Central memory CD4-positive, alpha-beta T cell (primary cell): ENCODE data around the gene TTN.
A peak's percentile ranks its signal among the peaks of the same experiment; 100 is the strongest.
"Not testable (repeated sequence)": the region's sequence is repeated elsewhere in the genome, so short reads cannot be mapped to it uniquely, and the experiment has no call there.

Experiments used
- DNase-seq: peaks from one replicate; pipeline ENCODE4 v3.0.0; 2022

The TTN gene

DNA sequence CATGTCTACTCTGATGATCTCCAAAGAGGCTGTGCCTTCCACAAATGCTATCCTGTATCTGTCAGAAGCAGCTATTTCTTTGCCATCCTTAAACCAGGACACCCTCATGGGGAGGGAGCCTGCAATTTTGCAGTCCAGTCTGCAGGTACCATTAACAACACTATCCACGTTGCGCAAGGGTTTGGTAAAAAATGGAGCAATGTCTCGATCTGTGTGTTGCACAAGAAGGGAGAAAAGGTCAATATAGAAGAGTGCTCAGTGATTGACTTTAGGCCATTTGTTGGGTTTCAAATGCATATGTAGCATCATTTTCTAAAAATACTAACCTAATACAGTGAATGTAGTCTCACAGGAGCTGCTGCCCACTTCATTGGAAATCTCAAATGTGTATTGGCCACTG, 74.3 kb downstream of the TTN start:
- DNase-seq, result no peak

- DNase-seq, result no peak
These were observed 75.9 kb downstream of the TTN start for GRCh38 chr2:178731300-178731699.

GRCh38 chr2:178730049-178730448, 77.2 kb downstream of the TTN start:
- no peak for DNase-seq

DNA sequence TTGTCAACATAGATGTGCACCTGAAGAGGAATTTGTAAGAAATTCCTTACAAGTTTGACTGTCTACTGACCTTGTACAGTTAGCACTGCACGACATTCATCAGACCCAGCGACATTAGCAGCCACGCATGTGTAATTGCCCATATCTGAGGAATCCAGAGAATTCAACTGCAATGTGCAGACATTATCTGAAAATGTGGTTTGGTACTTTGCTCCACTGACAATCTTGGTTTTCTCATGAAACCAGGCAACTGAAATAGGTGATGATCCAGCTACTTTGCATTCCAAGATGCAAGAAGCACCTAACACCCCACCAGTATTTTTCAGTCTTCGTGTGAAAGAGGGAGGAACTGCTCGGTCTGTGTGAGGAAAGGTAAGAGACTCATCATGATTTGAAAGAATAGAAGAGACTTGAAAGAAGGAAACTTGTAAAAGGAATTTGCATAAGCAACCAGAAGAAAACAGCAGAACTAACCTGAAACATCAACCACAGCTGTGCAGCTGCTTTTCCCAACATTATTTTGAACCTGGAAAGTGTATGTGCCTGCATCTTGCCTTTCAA, 83.4 kb downstream of the TTN start:
- no peak for DNase-seq

DNA sequence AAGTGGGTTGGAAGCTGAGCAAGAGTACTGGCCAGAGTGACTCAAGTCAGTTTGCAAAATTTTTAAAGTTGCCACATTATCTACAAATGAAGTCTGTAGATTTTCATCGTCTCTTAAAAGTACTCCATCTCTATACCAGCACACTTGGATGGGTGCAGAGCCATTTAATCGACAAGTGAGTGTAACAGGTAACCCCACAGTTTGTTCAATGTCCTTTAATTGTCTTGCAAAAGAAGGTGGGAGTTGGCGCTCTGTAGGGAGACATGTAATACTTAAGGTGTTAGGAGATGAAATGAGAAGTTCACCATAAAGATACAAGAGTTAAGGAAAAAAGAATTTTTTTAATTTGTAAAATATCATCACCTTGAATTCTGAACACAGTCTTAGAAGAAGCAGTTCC, 84.9 kb downstream of the TTN start:
- no peak for DNase-seq

GRCh38 chr2:178718988-178719387, 88.2 kb downstream of the TTN start:
- no peak for DNase-seq

DNA sequence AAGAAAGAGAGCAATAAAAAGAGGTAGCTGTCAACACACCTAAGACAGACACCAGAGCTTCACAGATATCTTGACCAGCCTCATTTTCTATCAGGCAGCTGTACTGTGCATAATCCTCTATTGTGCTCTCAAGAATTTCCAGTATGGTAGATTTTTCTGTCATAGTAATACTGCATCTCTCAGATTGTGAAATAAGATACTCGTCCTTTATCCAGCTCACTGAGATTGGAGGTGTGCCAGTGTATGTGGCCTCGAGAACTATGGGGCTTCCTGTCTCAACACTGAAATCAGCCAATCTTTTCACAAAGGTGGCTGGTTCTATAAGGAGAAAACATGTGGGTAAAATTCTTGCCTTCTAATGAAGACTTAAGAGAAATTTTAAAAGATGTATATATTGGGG, 88.9 kb downstream of the TTN start:
- no peak for DNase-seq

- DNase-seq, result no peak
These were observed 90.8 kb downstream of the TTN start for GRCh38 chr2:178716394-178716793.

- no peak for DNase-seq
These were observed 91.9 kb downstream of the TTN start for GRCh38 chr2:178715366-178715765.

GRCh38 chr2:178707476-178707875, 99.7 kb downstream of the TTN start:
- DNase-seq, result no peak

GRCh38 chr2:178704876-178705275, 102.3 kb downstream of the TTN start:
- no peak for DNase-seq

DNA sequence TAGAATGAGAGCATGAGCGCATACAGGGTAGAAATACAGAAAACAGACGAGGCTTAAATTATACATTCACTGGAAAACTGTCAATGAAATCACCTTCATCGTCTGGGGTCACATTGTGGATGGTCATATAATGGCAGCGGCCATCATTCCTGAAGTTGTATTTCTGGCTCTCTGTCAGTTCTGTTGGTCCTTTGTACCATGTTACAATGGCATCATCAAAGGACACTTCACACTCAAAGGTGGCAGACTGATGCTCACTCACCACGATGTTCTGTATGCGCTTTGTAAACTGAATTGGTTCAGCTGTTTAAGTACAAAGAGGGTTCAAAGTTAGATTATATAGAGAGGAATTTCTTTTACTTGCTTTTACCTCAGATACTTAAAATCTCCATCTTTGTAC, 104.9 kb downstream of the TTN start:
- DNase-seq, result no peak

GRCh38 chr2:178700922-178701342, 106.3 kb downstream of the TTN start:
- DNase-seq, result peak; percentile 5

DNA sequence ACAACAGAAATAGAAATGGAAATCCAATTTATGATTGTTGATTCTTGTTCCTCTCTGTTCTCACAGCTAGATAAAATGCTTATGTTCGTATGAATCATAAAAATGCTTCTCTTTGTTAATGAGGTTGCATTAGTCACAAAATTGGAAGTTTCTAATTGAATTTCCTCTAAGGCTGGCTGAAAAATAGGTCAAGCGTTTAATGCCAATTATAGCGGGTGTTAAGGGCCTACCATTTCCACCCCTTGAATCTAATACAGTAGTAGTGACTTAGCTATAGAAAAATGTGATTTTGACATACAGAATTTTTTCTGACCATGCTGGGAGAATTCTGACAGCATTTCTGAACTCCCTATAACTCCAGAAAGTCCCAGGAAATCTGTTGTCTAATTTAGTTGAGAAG, 107.1 kb downstream of the TTN start:
- DNase-seq, result no peak

DNA sequence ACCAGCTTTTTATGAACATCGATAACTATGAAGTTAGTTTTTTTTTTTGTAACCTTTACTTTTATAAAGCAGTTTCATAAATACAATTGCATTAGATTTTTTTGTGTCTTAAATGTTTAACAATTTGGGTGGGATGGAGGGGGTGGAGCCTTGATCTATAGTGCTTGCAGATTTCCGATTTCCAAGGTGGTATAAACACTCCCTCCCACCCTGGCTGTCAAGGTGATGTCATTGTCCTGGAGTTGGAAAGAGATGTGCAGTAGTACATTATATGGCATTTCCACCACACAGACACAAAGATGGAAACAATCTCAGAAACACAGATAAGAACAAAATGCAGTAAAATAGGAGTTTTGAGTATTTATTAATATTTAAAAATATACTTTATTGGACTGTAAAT, 114.4 kb downstream of the TTN start:
- DNase-seq, result no peak

GRCh38 chr2:178689808-178690207, 117.4 kb downstream of the TTN start:
- no peak for DNase-seq

DNA sequence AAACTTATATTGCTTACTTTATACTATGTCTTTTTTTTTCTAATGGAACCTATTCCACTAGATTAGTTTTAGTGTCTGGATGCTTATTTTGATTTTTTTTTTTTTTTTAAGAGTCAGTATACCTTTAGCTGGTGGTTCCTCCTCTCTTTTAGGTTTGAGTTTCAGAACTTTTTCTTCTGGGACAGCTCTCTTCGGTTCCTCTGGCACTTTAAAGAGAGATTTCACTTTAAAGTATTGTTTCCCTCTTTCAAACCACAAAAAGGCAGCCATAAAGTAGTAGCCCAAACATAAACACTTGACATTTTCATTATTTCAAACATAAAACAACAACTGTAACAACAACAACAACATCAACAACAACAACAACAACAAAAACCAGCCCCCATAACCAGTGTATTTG, 123.3 kb downstream of the TTN start:
- no peak for DNase-seq

DNA sequence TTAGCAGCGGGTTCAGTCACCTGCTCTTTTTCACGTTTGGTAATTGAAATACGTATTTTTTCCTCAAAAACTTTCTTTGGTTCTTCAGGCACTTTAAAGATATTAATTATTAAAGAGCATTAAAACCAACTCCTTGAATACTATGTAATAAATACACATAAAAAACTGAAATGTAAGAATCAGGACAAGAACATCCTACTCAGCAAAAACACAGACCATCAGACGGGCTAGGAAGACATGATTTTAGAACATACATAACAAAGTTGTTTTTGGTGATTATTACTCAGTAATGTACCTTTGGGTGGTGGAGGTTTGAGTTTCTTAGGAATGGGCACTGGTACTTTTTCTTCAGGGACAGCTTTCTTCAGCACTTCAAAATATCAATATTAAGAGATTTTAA, 126.1 kb downstream of the TTN start:
- DNase-seq, result no peak

DNA sequence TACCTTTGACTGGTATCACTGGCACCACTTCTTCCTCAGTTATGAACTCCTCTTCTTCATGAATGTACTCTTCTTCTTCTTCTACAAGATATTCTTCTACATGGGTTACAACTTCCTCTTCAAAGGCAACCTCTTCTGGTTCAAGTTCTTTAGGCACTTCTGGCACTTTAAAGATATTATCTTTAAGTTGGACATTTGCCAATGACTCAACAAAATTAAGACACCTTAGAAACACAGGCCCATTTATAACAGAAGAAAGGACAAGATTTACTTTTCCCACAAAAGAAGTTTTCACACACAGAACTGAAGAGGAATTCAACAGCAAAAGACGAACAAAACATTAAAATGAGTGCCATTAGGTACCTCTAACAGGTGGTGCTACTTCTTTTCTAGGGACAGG, 127.3 kb downstream of the TTN start:
- no peak for DNase-seq

GRCh38 chr2:178677599-178677998, 129.6 kb downstream of the TTN start:
- DNase-seq, result no peak

DNA sequence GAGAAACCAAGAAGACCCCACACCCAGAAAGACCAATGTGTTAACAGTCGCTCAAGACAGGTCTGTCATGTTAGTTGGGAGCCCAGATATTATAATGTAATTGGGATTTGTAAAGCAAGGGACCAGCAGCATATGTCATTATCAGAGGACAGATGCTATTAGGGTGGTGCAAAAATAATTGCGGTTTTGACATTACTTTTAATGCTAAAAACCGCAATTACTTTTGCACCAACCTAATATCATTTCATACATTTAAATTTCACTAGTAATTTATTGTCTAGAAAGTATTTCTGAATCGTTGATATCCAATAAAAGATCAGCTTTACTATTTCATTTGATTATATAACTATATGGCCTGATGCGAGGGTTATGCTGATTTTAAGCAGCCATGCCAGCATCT, 131.2 kb downstream of the TTN start:
- no peak for DNase-seq

DNA sequence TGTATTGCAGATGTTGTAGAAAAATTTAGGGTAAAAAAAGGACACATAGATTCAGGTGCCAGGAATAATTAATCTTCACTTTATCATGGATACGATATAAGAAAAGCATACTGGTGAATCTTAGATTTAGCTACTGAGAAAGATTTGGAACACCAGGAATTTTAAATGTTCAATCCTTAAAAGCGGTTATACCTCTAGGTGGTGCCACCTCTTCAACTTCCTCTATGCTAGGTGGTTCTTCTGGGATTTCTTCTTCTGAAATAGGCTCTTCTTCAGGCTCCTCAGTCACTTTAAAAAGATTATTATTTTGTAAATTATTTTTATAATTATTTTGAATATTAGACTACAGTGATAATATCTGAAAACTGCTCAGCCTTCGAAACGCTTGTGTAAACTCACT, 133.1 kb downstream of the TTN start:
- no peak for DNase-seq

DNA sequence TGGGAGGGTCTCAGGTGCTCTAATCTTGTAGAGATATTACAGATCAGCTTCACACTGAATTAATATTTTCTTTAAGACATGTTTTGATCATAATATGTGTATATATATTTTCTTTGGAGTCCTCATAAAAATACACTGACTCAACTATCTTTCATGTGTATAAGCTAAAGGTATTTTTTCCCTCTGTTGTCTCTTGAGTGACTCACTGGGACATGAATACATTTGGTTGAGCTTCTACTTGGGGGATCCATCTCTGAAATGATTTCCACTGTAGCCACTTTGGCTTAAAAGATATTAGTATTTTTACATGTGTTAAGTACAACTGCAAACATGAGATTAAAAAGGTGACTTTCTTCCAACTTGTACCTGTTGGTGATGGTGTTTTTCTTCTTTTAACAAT, 140.8 kb downstream of the TTN start:
- DNase-seq, result no peak

- DNase-seq, result not testable (repeated sequence)
These were observed 148.7 kb downstream of the TTN start for GRCh38 chr2:178658480-178658879.

DNA sequence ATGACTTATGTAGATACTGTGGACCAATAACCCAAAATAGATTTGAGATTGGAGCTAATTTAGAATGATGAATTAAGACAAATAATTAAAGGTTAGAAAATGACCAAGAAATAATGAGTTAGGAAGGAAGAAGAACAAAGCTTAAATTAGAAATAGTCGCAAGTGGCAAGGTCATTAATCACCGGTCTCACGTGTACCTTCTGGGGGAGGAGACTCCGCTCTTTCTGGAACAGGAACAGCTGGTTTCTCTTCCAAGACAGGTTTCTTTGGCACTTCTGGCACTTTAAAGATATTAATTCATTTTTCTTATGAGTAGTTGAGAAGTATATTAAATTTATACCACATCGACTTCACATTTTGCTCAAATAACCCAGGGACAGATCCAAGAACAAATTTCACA, 156.7 kb downstream of the TTN start:
- DNase-seq, result no peak

DNA sequence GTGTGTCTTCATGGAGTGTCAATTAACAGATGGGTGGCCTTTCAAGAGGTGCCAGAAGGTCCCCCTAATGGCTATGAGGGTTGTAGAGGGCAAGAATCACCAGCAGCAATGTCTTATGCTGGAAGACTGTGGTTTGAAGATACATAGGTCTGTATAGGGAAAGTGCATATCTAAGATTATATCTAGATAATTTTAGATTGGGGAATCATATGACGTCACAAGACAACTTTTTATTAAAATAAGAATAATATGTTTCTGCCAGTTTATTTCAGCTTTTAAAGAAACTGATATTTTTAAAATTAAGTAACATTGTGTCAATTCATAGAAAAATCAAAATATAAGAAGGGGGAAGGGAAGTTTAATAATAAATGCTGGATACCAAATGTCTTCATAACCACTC, 162.3 kb downstream of the TTN start:
- DNase-seq, result no peak
